Fibroblast of skin of back (primary cell): ENCODE results near the gene CRKL.

Experiments used
- DNase-seq: peaks from one replicate; pipeline ENCODE4 v3.0.0-alpha.2; 2013

The CRKL gene

DNA sequence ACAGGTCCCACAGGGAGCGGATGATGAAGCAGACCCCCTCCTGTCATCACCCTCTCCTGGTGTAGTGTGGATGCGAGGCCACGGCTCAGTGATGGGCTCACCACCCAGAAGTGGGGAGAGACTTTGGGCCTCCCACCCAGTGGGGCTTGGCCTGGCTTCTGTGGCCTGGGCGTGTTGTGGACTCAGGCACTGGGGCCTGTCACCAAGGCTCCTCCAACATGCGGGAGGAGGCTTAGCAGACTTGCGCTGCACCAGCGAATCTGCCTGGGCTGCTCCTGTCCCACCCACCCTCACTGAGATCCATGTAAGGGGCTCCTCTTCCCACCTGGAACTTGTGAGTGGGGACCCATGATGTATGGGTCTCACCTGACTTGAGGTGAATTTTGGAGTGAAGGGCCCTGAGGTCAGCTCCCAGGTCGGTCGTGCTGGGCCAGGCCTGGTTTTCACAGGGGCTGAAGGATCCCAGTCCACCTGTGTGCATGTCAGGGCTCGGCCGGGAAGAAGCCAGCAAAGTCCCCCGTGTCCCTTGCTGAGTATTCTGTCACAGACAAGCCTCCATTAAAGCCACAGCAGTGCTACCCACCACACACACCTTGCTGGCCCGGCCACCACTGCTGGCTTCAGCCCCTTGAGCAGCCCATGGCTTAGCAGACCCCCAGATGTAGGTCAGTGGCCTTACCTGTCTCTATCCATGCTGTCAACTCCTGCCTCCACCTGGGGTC, 80.5 kb downstream of the CRKL start:
- no peak for DNase-seq

DNA sequence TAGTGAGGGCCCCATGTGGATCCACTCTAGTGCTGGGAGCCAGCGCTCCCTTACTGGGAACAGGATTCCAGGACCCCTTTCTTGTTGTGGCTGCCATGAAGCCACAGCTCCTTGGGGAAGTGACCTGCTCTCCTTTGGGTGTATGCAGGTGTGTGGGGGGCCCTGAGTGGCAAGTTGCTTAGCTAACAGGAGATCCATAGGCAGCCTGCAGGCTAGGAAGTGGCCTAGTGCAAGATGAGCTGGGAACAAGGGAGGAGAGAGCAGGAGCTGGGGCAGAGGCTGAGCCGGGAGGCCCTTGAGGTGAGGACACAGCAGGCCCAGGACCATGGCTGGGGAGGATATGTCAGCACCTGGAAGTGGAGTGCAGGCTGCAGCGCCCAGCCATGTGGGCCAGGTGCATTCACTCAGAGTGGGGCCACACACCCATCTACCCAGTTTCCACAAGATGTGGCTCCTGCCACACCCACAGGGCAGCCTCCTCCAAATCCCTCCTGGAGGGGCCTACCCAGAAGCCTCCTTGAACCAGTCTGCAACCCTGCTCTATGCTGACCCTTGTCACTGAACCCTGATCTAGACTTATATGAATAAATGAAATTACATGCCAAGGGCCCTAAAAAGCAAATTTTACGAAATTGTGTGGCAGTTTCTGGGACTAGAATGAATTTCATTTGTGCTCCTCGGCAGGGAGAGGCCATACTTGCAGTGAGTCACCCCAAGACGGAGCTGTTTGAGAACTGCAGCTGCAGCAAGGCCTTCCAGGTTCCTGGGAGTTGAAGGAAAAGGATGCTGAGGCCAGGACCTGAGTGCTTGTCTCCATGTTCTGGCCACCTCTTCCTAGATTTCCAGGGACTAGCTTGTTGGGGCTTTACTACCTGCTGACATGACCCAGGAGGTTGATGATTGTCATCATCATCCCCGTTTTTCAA, 81.5 kb downstream of the CRKL start:
- DNase-seq = no peak

GRCh38 chr22:20999350-21000206, 82.4 kb downstream of the CRKL start:
- DNase-seq = no peak

DNA sequence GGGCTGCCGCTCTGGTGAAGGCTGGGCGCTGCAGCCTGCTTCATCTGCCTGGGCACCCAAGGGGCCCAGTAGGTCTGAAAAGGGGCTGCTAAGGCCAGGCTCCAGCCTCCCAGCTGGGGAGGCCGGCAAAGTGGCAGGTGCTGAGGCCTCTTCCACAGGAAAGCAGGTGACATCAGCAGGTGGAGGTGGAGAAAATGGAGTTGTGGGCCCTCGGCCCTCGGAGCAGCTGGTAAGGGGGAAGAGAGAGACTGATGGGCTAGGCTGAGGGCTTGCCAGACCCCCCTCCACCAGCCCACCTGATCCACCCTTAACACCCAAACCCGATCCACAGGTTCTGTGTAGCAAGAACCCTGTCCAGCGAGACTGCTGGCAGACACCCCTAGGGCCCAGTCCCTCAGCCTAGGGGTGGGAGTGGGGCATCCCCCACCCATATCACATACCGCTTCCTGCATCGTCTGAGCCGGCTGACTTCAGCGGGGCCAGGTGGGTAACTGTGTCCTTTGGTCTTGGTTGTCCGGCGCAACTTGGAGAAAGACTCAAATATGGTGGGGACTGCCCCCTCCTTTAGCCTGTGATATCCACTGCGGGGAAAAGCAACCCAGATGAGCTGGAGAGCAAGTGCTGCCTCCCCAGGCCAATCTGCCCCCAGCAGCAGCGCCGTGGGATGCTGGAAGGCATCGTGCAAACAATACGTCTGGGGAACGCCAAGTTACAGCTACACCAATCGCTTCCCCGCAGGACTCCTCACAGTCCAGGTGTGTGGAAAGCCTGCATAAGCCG, 83.2 kb downstream of the CRKL start:
- no peak for DNase-seq

- DNase-seq = no peak
Measured at GRCh38 chr22:21000987-21001600, 83.9 kb downstream of the CRKL start.

- peak; percentile 95 for DNase-seq
Measured at GRCh38 chr22:21001601-21002325, 84.6 kb downstream of the CRKL start, which contains the start of gene THAP7. TSS of gene THAP7 (minus strand) at chr22:21002118. CDS start at chr22:21001911, 207 bp downstream.
